WTC11 (cell line): ENCODE measurements around the gene TSPAN17. TPM values are rescaled to one million over a fixed set of nuclear protein-coding genes. Genes with fewer than 3 reads are reported as not detected.

ENCODE experiments used
- ATAC-seq: fragments of 200-7000 bp; cut with Tn5 transposase; 2 replicates; pipeline ENCODE4 v1.10.0; 2021; ENCODE audit warnings: mild to moderate bottlenecking, moderate library complexity
- CTCF ChIA-PET: fragments of 300-600 bp; sonication (Branson Sonifier 250); formaldehyde crosslinking; loops from one replicate; lab custom pipeline; 2021; ENCODE audit warnings: antibody characterized with exemption; lab: Charles Lee
- POLR2A ChIA-PET: fragments of 350-600 bp; sonication (Branson Sonifier 250); formaldehyde crosslinking; loops from one replicate; lab custom pipeline; 2021; ENCODE audit warnings: antibody characterized with exemption; lab: Charles Lee
- DNase-seq: peaks from one replicate; pipeline ENCODE4 v3.0.0; 2021; ENCODE audit warnings: low spot score
- H3K27ac Mint-ChIP-seq: 2 replicates; pipeline ENCODE4 v1.8.0; 2021; ENCODE audit warnings: mixed read lengths
- H3K27me3 Mint-ChIP-seq: 2 replicates; pipeline ENCODE4 v1.8.0; 2021; ENCODE audit warnings: low read depth, mild to moderate bottlenecking, moderate library complexity, mixed read lengths
- H3K36me3 Mint-ChIP-seq: 2 replicates; pipeline ENCODE4 v1.8.0; 2021; ENCODE audit warnings: mixed read lengths
- H3K4me1 Mint-ChIP-seq: 2 replicates; pipeline ENCODE4 v1.8.0; 2022; ENCODE audit warnings: mixed read lengths
- H3K4me3 Mint-ChIP-seq: 2 replicates; pipeline ENCODE4 v1.8.0; 2021; ENCODE audit warnings: mild to moderate bottlenecking, moderate library complexity, mixed read lengths
- H3K9me3 Mint-ChIP-seq: 2 replicates; pipeline ENCODE4 v1.8.0; 2021; ENCODE audit warnings: mixed read lengths
- AFF4 ChIP-seq: sonication (generic); formaldehyde crosslinking; IDR thresholded peaks from 2 replicates; pipeline ENCODE4 v1.8.1; 2023; ENCODE audit warnings: mild to moderate bottlenecking, missing genetic modification reagents, borderline replicate concordance
- AR ChIP-seq: fragments of 250-450 bp; sonication (Bioruptor Pico); IDR thresholded peaks from 2 replicates; pipeline ENCODE4 v1.9.0; 2021; ENCODE audit warnings: mild to moderate bottlenecking
- ARID4B ChIP-seq: sonication (generic); formaldehyde crosslinking; IDR thresholded peaks from 2 replicates; pipeline ENCODE4 v1.8.0; 2023; ENCODE audit warnings: missing genetic modification reagents, mild to moderate bottlenecking, borderline replicate concordance
- ATF3 ChIP-seq: sonication (generic); formaldehyde crosslinking; conservative IDR thresholded peaks from 2 replicates; pipeline ENCODE4 v1.8.1; 2022; ENCODE audit warnings: mild to moderate bottlenecking, missing genetic modification reagents
- CREB1 ChIP-seq: sonication (generic); formaldehyde crosslinking; IDR thresholded peaks from 2 replicates; pipeline ENCODE4 v1.8.0; 2023; ENCODE audit warnings: mild to moderate bottlenecking, missing genetic modification reagents
- CREM ChIP-seq: sonication (generic); formaldehyde crosslinking; IDR thresholded peaks from 2 replicates; pipeline ENCODE4 v1.8.1; 2022; ENCODE audit warnings: mild to moderate bottlenecking, missing genetic modification reagents, moderate library complexity
- MAX ChIP-seq: sonication (generic); formaldehyde crosslinking; IDR thresholded peaks from 2 replicates; pipeline ENCODE4 v1.8.0; 2022; ENCODE audit warnings: mild to moderate bottlenecking, missing genetic modification reagents
- MXD4 ChIP-seq: fragments of 250-450 bp; sonication (Bioruptor Pico); IDR thresholded peaks from 2 replicates; pipeline ENCODE4 v1.8.0; 2021; ENCODE audit warnings: mild to moderate bottlenecking, moderate library complexity, borderline replicate concordance
- MYBL2 ChIP-seq: sonication (generic); formaldehyde crosslinking; IDR thresholded peaks from 2 replicates; pipeline ENCODE4 v1.8.1; 2023; ENCODE audit warnings: mild to moderate bottlenecking, moderate library complexity, missing genetic modification reagents
- NFE2L1 ChIP-seq: sonication (generic); formaldehyde crosslinking; IDR thresholded peaks from 2 replicates; pipeline ENCODE4 v1.8.1; 2023; ENCODE audit warnings: missing genetic modification reagents
- NFYB ChIP-seq: sonication (generic); formaldehyde crosslinking; conservative IDR thresholded peaks from 2 replicates; pipeline ENCODE4 v1.8.0; 2022; ENCODE audit warnings: low read depth, missing genetic modification reagents
- TCF7 ChIP-seq: sonication (generic); formaldehyde crosslinking; IDR thresholded peaks from 2 replicates; pipeline ENCODE4 v1.8.0; 2022; ENCODE audit warnings: mild to moderate bottlenecking, low read depth, missing genetic modification reagents, moderate library complexity
- USF1 ChIP-seq: sonication (generic); formaldehyde crosslinking; IDR thresholded peaks from 2 replicates; pipeline ENCODE4 v1.8.0; 2022; ENCODE audit warnings: mild to moderate bottlenecking, missing genetic modification reagents
- ZNF423 ChIP-seq: fragments of 250-450 bp; sonication (Bioruptor Pico); IDR thresholded peaks from 2 replicates; pipeline ENCODE4 v2.1.2; 2022; ENCODE audit warnings: mild to moderate bottlenecking, moderate library complexity
- total RNA-seq: library from RNA; stranded (reverse); gene quantifications from 3 replicates; pipeline ENCODE4 v1.2.3, GENCODE V29; 2021

Gene TSPAN17
- total RNA-seq, 1 experiment from 2014 or later: 47.8 TPM

GRCh38 chr5:176650354-176650884 is 3.1 kb downstream of the TSPAN17 start (continued):
- TF ChIP-seq ARID4B (CRISPR knock-in tag) (no peak), CREB1 (CRISPR knock-in tag) (no peak)

- H3K36me3 Mint-ChIP-seq: no peaks in the 10 kb centered on the region
- no peaks in the 10 kb centered on the region for H3K27me3 Mint-ChIP-seq
- no peaks in the 10 kb centered on the region for H3K9me3 Mint-ChIP-seq
- no peak overlapping the region for H3K4me3 Mint-ChIP-seq
- ATAC-seq (no peak), DNase-seq (no peak)
- H3K27ac Mint-ChIP-seq: no peak overlapping the region
- POLR2A ChIA-PET: no interaction called here
- CTCF ChIA-PET: interaction anchor here (0.7 to 6.8 kb wide), 2 partner anchors 8 to 161 kb away, joined by 3 to 112 read pairs; no protein-coding TSS in a partner anchor
- TF ChIP-seq ZNF423 (CRISPR knock-in tag) (no peak), MAX (CRISPR knock-in tag) (no peak), USF1 (CRISPR knock-in tag) (no peak), MXD4 (CRISPR knock-in tag) (no peak), NFE2L1 (CRISPR knock-in tag) (no peak), TCF7 (CRISPR knock-in tag) (no peak), ATF3 (CRISPR knock-in tag) (no peak), AFF4 (CRISPR knock-in tag) (no peak)
- TF ChIP-seq, all 79 proteins: peak for 0
- H3K4me1 Mint-ChIP-seq: peaks cover 29% of the 10 kb centered on the region
Measured at GRCh38 chr5:176651472-176651980, 4.2 kb downstream of the TSPAN17 start.

GRCh38 chr5:176652136-176652535 is 4.9 kb downstream of the TSPAN17 start:
- TF ChIP-seq CREM (CRISPR knock-in tag) (no peak), AR (CRISPR knock-in tag) (no peak), MYBL2 (CRISPR knock-in tag) (no peak), NFYB (CRISPR knock-in tag) (peak; percentile 50; the same call in 1 of the 2 replicates)
- ChIA-PET POLR2A (no interaction called here), CTCF (interaction anchor here (6.8 kb wide), 1 partner anchor 7 kb away, joined by 112 read pairs; no protein-coding TSS in a partner anchor)
- no peaks in the 10 kb centered on the region for H3K9me3 Mint-ChIP-seq
- H3K4me1 Mint-ChIP-seq: peaks cover 25% of the 10 kb centered on the region
- H3K27me3 Mint-ChIP-seq: no peaks in the 10 kb centered on the region
- ATAC-seq (peak; percentile 2; the same call in 1 of the 2 replicates), DNase-seq (no peak)
- no peak overlapping the region for H3K4me3 Mint-ChIP-seq
- no peaks in the 10 kb centered on the region for H3K36me3 Mint-ChIP-seq
- H3K27ac Mint-ChIP-seq: no peak overlapping the region
